Kidney glomerular epithelial cell (primary cell): ENCODE results near the gene MASP1.

ENCODE experiments used
- DNase-seq: peaks from one replicate; lab custom pipeline; 2025; lab: John Stamatoyannopoulos, UW

The MASP1 gene

DNA sequence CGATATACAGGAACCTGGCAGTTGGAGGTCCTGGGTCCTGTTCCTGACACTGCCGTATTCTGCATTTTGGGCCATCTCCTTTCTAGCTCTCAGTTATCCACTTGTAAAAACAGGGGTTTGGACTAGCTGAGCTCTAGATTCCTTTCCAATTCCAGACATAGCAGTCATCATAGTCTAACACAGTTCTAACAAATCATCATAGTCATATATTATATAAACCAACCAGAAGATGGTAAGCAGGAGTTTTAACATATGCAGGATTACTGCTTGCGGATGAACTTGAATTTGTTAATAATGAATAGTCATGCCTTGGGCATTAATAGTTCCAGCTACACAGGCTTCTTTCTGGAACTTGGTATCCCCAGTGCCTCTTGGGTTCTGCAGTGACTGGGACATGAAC, 26.6 kb downstream of the MASP1 start:
- DNase-seq: no peak

DNA sequence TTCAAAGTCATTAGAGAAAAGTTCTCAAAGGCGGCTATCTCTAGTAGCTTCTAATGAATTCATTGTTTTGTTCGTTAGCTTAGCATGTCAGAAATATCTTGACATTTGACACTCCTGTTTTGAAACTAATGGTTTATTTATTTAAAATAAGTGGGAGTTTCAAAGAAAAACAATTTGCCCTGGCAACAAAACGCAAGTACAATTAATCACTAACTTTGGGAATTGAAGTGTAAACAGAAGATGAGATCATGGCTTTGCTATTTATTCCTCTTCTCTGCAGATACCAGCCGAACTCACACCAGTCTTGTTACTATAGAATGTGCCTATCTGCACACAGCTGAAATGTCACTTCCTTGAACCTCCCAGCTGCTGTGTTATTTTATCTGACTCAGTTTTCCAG, 27.5 kb downstream of the MASP1 start:
- peak; percentile 97 for DNase-seq

DNA sequence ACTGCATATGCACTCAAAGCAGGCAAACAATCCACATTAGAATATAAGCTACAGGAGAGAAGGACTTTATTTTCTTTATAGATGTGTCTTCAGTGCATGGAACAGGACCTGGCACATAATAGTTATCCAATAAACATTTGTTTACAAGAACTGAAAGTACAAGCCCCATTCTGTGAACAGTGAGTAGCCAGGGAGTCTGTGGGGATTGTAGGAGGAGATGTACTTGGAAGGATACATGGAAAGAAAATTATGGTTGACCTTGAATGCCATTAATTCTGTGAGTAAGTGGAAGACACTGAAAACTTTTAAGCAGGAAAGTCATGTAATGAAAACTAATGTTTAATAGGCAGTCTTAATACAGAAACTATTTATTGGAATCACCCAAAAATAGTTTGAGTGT, 28.3 kb downstream of the MASP1 start:
- peak; percentile 43 for DNase-seq

DNA sequence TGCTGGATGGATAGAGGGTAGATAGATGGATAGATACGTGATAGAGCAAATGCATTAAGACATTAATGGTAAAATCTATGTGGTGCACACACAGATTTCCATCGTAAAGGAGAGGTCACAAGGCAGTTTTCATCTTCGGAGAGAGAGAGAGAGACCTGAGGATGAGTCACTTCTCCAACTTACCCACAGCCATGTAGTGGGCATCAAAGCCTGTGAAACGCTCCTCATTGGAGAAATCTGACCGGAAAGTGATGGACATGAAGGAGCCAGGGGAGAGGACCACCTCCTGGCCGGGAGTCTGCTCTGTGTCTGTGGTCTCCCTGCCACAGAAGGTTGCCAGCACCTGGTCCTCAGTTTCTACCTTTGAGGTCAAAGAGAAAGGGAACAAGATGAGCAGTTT, 29.2 kb downstream of the MASP1 start:
- DNase-seq: no peak

DNA sequence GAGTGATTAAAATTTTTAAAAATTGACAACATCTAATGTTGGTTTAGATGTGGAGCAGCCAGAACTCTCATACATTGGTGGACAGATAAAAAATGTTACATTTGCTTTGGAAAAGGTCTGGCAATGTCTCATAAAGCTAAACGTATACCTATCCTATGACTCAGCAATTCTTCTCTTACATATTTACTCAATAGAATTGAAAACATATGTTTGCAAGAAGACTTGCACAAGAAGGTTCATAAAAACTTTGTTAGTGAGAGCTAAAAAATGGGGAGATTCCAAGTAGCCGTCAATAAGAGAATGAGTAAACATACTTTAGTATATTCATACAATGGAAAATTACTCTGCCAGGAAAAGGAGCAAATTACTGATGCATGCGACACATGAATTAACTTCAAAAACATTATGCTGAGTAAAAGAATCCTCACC, 30.0 kb downstream of the MASP1 start:
- no peak for DNase-seq

DNA sequence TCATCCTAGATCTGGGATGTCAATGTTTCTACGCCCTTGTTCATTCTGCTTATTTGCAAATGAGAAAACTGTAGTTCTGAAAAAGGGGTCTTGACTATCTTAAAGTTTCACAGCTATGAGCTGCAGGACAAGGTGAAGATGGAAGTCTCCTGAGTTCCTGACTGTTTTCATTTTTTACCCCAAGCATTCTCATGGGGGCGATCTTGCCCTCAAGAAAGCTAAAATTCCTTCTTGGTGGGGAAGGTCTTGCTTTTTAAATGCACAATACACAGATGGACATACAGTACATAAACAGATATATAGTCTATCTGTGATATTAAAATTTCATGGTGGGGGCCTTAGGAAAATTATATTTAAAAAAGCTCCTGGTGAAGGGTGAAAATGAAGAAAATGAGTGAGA, 32.4 kb downstream of the MASP1 start:
- no peak for DNase-seq

DNA sequence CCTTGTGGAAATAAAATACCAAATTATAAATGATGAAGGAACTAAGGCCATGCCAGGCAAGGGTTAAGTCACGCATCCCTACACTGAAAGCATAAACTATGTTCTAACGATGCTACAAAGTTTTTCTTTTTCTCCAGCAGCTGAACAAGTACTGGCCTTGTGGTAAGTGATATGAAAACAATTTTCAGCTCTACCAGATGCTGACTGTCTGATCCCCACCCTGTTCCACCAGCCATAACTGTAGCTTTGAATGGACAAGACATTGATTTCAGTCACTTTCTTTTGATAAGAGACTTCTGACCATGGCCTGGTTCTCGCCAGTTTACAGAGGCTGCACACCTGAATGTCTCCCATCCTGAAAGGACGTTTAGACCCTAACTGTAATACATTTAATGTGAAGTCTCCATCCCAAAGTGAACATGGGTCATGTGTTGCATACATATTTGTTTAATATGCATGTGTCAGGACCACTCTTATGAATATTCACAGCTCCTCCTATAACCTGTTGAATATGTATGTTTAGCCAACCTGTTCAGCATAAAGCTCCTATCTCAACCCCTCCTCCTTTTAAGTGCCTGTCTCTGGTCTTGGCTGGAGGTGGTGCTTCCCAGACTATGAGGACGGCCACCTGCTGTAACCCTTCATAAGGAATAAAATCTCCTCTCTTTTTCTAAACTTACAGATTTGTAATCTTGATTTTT, 33.4 kb downstream of the MASP1 start:
- no peak for DNase-seq

DNA sequence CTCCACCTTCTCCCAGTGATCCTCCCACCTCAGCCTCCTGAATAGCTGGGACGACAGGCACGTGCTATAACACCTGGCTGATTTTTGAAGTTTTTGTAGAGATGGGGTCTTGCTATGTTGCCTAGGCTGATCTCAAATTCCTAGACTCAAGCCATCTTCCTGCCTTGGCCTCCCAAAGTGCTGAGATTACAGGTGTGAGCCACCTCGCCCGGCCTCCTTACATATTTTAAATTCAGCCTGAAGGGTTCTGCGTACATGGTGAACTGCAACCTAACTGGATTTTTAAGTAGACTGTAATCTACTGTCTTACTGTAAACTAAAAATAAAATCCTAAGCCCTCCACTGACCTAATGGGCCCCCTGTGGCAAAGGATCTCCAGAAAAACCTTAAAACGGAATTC, 34.1 kb downstream of the MASP1 start:
- no peak for DNase-seq

DNA sequence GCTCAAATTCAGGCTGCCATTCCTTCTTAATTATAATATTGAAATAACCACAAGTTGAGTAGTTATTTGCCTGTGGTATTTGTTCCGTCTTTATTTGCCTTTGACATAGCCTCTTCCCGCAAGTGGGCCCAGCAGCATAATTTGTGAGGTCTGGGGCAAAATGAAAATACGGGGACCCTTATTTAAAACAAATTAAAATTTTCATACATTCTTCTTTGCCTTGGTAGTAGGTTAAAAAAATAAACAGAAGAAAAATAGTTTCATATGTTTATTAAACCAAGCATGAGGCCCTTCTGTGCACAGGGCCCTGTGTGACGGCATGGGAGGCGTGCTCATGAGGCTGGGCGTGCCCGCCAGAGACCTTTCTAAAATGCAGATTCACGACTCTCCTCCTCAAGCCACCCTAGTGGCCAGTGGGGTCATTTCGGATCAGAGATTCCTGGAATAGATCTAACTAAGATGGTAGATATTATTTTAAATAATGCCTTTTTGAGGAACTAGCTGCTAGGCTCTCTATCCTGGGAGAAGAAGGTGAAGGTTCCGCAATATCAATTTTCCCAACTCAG, 35.4 kb downstream of the MASP1 start:
- DNase-seq: no peak

DNA sequence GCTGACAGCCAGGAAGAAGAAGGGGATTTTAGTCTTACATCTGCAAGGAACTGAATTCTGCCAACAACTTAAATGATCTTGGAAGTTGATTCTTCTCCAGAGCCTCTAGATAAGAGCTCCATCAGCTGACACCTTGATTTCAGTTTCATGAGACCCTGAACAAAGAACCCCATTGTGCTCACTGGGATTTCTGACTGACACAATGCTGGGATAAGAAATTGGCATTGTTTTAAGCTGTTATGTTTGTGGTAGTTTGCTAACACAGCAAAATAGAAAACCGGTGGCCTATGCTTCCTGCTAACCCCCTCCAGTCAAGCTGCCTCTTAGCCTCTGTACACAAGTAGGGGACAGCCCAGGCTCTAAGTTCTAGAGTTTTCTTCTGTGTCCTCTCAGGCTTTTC, 36.2 kb downstream of the MASP1 start:
- no peak for DNase-seq

DNA sequence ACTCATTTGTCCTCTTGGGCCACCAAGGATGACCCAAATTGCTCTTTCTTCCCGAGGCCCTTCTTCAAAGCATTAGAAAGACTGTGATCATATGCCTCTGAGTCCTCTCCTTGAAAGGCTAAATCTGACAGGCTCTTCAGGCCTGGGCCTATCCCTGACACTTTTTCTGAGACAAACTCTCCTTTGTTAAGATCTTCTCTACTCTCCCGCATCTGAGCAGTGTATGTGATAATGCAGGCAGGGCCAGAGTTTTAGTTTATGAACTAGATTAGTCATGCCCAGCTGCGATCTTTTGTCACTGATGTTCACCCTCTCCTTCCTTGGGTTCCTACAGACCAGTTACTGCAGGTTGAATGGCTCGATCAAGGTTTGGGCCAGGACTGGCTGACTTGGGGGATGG, 39.2 kb downstream of the MASP1 start:
- no peak for DNase-seq

DNA sequence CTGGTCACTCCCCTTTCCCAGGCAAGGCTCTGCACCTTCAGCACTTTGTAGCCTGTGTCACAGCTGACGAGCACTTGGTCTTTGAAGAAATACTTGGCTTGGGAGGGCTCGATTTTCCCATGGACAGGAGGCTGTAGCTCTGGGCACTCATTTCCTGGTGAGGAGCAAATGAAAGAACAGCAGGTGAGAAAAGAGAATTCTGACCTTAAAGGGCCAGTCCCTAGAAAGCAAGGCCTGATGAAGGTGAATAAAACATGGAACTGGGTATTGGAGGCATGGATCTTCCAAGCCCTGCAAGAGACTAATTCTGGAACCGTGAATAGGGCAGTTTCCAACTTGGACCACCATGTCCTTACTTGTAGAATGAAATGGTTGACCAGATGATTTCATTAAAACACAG, 39.9 kb downstream of the MASP1 start:
- no peak for DNase-seq

DNA sequence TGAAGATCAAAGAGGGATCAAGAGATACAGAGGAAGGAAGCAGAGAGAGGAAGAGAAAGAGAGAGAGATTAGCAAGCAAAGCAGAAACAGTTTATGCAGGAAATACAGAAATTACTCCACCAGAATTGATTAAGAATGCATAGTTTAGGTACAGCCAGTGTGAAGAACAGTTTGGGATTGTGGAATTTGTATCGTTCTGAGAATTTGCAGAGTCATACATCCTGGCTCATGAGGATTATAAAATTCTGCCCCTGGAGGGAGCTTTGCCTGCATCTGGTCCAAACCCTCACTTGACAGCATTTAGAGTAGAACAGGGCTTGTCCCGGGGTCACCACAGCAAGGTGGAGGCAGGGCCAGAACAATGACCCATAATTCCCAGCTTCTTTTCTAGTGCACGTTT, 44.1 kb downstream of the MASP1 start:
- no peak for DNase-seq

DNA sequence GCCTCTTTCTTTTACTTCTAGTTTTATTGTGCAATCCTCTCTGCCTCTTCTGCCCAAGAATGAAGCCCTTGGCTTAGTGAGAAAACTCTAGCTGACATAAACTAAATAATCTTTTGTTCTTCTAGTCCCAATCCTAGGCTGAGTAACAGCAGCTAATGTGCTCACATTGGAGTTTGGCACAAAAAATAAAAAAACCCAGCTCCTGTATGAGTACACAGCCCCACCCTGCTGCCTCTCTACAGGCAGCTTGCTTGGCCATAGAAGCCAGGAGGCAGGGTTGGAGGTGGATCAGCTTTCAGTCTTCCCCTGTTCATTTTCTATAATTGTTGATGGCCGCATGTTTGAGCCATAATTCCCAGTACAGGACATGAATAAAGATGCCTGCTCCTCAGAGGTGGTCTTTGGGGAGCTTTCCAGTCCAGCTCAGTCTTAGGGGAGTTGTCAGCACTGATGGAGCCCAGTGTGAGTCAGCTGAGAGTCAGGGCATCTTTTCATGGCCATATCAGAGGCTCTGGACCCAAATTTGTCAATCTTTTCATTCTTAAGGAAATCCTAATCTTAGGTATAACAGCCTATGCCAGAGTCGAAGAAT, 47.5 kb downstream of the MASP1 start:
- no peak for DNase-seq

DNA sequence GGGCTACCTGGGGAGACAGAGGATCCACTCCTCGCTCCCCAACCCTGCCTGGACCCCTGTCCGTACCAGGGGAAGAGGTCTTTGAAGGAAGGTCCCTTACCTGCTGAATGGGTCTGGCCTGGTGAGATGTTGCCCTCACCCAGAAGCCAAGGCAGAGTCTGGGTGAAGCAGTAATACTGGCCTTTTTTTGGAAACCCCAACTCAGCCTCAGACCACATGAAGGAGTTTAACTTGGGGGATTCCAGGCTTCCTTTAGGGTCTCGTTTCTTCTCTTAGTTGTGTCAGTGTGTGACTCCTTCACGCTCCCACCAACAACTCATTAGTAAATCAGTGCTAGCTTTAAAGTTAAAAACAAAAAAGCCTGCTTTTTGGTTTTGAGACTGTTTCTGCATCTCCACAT, 48.6 kb downstream of the MASP1 start:
- DNase-seq: no peak

DNA sequence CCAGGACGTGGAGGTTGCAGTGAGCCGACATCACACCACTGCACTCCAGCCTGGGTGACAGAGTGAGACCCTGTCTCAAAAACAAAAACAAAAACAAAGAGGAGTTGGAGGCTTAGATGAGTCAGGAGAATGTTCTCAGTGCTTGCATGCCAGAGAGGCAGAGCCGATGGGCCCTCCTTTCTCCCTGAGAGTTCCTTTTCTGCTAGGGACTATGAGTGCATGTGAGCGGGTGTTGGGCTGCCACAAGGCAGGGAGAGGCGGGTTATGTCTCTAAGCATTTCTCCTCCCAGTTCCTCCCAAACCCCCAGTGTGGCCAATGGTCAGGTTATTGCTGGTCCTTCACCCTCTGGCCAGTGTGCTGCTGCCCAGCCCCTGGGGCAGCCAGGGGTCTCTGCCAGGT, 49.1 kb downstream of the MASP1 start:
- peak; percentile 28 for DNase-seq

DNA sequence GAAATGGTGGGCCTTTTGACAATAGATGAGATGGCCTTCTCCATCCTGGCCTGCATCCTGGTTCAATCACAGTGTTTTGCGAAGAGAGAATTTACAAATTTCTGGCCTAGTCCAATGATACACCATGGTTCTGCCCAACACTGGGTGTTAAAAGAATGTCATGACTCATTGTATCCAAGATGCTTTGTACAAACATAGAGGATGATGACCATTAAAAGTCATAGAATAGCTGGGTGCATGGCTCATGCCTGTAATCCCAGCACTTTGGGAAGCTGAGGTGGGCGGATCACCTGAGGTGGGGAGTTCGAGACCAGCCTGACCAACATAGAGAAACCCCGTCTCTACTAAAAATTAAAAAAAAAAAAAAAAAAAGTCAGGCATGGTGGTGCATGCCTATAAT, 52.7 kb downstream of the MASP1 start:
- peak; percentile 14 for DNase-seq

DNA sequence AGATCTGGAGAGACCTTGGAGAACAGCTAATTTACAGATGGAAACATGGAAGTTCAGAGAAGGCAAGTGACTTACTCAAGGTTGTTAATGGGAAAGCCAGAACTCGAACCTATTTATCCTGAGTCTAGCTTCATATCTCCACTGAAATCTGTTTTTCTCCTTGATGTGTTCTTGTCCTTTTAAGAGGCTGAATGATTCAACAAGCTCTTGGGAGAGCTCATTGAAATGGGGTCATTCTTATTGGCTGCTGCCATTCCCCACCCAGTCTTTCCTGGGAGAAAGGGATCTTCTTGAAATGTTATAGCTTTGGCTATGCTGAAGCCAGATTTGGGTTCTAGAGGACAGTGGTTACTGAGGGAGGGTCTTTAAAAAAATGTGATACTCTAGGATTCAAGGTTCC, 53.3 kb downstream of the MASP1 start:
- DNase-seq: no peak

DNA sequence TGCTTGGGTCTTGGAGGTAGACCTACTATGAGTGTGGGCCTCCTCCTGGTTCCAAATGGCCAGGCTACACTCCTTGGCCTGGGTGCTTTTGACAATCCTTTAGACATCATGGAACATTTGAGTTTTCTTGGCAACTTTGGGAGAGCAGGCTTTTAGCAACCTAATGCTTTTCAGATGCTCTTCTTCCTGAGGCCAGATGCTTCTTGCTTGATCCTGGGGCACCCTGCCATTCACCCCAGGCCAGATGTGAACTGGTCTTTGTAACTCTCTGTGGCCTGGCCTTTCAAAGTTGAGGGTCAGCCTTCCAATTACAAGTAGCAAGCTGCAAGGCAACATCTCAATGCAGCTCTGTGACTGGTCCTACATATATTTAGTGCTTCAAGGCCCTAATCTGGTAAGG, 53.8 kb downstream of the MASP1 start:
- no peak for DNase-seq

DNA sequence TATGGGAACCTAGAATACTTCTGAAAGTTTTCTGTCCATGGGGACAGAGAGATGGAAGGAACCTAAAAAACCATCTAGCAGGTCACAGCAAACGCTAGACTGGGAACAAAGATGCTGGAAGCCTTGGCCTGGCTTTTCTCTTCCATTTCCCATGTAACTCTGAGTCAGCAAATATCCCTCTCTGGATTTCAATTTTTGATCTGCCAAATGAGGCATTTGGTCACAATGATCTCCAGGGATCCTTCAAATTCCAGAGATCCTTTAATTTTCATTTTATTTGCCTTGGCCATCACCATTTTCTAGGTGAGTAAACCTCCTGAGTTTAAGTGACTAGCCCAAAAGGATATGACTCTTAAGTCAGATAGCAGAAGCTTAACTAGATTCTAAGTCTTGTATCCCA, 54.6 kb downstream of the MASP1 start:
- no peak for DNase-seq

DNA sequence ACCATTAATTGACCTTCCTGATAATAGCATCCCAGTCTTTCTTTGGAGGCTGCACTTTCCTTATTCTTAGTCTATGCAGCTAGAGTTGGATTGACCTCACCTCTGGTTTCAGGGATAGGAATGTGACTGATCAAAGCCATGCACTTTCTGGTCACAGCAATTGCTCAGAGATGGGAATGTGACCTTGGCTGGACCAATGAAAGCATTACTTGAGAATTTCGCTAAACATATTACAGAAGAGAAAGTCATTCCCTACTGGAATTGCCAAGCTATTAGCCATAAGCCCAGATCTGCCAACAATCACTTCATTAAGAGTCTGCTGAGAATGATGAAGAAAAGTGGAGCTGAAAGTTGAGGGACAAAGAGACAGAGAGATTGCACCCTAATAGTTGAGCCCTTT, 61.5 kb downstream of the MASP1 start:
- DNase-seq: no peak

DNA sequence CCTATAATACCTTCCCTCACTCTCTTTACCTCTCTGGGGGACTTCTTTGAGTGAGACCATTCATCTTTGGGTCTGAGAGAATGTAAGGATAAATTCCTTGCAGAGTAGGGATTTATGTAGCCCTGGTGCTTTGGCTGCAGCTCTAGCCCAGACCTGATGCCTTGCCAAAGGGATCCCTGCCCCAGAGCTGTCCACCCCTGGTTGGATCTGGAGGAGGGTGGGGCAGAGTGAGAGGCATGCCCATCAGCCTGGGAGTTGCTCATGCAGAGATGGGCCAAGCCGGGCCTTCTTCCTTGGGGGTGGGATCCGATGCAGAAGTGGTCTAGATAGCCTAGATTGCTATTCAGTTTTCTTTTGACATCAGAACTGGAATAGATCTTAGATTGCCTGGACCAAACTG, 62.8 kb downstream of the MASP1 start:
- DNase-seq: no peak

DNA sequence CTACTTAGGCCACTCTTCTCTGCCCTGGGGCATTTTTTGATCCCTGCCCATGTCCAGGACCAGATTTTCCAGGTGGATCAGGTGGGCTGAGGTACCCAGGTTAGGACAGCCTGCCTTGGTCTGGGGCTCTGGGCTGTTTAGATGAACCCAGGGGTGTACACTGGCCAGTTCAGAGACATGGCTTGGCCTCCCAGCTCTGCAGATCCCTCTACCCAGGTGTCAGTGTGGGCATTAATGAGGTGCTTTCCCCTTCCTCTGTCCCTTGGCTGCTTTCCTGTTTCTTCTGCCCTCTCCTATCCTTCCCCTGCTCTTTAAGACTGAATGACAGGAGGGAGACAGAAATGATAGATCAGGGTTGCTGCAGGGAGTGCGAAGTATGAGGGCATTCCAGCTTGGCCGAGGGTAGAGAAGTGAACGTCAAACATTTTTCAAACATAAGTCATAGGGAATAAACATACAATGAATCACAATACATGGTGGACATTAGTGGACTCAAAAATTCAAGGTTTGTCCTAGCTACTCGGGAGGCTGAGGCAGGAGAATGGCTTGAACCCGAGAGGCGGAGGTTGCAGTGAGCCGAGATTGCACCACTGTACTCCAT, 63.8 kb downstream of the MASP1 start:
- DNase-seq: peak; percentile 94

DNA sequence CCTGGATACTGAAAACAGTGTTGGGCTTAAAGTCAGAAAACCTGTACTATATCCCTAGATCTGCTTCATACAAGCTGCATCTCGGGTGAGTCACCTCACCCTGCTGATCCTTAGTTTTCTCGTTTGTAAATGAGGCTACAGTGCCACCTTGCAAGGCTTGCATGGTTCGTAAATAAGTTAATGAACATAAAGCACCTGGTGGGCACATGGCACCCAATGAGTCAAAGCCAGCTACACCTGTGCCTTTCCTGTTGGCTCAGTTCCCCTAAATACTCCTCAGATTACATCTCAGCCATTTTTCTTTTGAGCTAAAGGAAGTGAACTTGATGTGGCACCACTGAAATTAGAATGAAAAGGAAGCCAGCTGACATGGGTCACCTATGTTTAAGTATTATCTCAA, 67.7 kb downstream of the MASP1 start:
- no peak for DNase-seq
